SJCRH30 (cell line): ENCODE results near the gene TNRC6C. TPM values are rescaled to one million over a fixed set of nuclear protein-coding genes. Genes with fewer than 3 reads are reported as not detected.
"Not testable (repeated sequence)": the region's sequence is repeated elsewhere in the genome, so short reads cannot be mapped to it uniquely, and the experiment has no call there.

ENCODE experiments used
- DNase-seq, 2 experiments: peaks; one replicate each; pipeline ENCODE4 v3.0.0-alpha.2; 2015 to 2020
- H3K27ac ChIP-seq: fragments of 250-450 bp; sonication (Bioruptor Pico); 2 replicates; pipeline ENCODE4 v1.5.1; 2020; ENCODE audit warnings: mild to moderate bottlenecking, moderate library complexity
- H3K27me3 ChIP-seq: fragments of 250-450 bp; sonication (Bioruptor Pico); 2 replicates; pipeline ENCODE4 v1.5.1; 2020; ENCODE audit warnings: mild to moderate bottlenecking, moderate library complexity
- H3K36me3 ChIP-seq: fragments of 250-450 bp; sonication (Bioruptor Pico); 2 replicates; pipeline ENCODE4 v1.5.1; 2020; ENCODE audit warnings: mild to moderate bottlenecking, moderate library complexity
- H3K4me1 ChIP-seq: fragments of 250-450 bp; sonication (Bioruptor Pico); 2 replicates; pipeline ENCODE4 v1.5.1; 2020; ENCODE audit warnings: mild to moderate bottlenecking, moderate library complexity
- H3K4me3 ChIP-seq: fragments of 250-450 bp; sonication (Bioruptor Pico); 2 replicates; pipeline ENCODE4 v1.5.1; 2020; ENCODE audit warnings: mild to moderate bottlenecking, moderate library complexity
- H3K9me3 ChIP-seq: fragments of 250-450 bp; sonication (Bioruptor Pico); replicated peaks from 2 replicates; pipeline ENCODE4 v1.5.1; 2020; ENCODE audit warnings: mild to moderate bottlenecking, moderate library complexity
- total RNA-seq: library from RNA; depleted of rRNA; stranded (reverse); fragments of >200 nt; shearing (Covaris generic); gene quantifications from 2 replicates; pipeline ENCODE4 v1.2.3, GENCODE V29; 2014

The TNRC6C gene
- total RNA-seq, 1 experiment from 2014 or later, result 12.7 TPM

DNA sequence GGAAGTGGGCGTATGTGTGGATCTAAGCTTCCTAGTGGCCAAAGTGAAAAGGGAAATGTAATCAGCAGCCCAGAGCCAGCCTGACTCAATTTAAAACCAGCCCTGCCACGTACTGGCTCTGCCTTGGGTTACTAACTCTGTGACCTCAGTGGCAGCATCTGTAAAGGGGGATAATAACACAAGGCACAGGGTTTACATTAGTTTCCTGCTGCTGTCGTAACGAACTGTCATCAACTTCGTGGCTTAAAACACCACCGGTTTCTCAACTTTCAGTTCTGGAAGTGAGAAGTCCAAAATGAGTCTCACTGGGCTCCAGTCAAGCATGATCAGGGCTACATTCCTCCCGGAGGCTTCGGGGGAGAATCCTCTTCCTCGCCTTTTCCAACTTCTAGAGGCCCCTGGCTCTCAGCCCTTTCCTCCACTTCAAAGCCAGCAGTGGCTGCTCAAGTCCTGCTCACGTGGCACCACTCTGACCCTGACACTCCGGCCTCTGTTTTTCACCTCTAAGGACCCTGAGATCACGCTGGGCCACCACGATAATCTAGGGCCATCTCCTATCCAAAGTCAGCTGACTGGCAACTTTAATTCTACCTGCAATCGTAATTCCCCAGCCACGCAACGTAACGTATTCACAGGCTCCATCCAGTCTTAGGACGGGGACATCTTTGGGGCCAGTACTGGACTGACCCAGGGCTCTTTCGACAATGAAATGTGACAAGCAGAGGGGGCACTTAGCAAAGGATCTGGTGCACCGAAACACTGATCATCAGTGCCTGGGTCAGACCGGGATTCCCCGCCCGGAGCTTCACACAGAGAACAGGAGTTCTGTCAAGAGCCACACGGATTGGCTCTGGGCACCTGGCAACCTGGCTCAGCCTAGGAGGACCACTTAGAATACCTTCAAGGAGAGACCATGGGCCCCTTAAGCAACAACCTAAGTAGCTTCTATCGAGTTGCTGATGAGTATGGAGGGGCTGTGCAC lies 155.6 kb downstream of the TNRC6C start:
- H3K36me3 ChIP-seq, result no peaks in the 10 kb centered on the region
- H3K27me3 ChIP-seq, result no peaks in the 10 kb centered on the region
- H3K9me3 ChIP-seq, result no peaks in the 10 kb centered on the region
- DNase-seq, result no peak
- no peak overlapping the region for H3K4me3 ChIP-seq
- peaks cover 2% of the 10 kb centered on the region; the same call in 1 of the 2 replicates for H3K4me1 ChIP-seq
- no peak overlapping the region for H3K27ac ChIP-seq

DNA sequence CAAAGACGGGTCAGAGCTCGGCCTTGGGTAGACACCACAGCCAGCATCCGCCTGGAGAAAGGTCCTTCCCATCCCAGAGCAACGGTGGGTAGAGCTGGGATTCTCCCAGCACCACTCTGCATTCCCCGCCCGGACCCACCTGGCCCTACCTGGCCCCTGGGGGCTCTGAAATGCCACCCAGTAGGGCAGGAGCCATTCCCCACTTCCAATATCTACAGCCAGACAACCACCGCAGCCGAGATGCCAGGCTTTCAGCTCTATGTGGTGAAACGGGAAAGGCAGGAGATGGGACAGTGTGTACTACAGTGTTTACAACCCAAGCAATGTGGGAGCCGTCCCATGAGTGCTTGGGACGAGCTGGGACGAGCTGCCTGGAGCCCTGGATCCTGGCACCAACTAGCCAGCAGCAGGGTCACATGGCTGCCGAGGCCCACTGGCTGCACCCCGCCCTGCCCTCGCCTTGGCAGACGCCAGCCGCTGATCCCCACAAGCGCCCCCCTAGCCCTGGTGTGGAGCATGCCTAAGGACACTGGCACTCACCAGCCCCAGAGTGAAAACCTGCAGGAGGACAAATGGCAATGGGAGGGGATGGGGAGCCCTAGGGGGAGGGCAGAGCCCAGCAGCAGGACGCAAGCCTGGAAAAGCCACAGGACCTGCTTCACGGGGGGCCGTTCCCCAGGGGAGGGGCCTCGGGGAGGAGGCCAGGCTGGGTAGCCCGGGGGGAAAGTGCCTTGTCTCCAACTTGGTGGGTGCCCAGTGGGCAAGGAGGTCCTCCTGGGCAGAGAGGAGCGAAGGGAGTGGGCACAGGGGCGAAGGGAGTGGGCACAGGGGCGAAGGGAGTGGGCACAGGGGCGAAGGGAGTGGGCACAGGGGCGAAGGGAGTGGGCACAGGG lies 156.6 kb downstream of the TNRC6C start:
- Histone ChIP-seq H3K9me3 (no peaks in the 10 kb centered on the region), H3K4me3 (no peak overlapping the region), H3K27me3 (no peaks in the 10 kb centered on the region), H3K27ac (no peak overlapping the region), H3K36me3 (no peaks in the 10 kb centered on the region), H3K4me1 (peaks cover 2% of the 10 kb centered on the region; the same call in 1 of the 2 replicates)
- no peak for DNase-seq

DNA sequence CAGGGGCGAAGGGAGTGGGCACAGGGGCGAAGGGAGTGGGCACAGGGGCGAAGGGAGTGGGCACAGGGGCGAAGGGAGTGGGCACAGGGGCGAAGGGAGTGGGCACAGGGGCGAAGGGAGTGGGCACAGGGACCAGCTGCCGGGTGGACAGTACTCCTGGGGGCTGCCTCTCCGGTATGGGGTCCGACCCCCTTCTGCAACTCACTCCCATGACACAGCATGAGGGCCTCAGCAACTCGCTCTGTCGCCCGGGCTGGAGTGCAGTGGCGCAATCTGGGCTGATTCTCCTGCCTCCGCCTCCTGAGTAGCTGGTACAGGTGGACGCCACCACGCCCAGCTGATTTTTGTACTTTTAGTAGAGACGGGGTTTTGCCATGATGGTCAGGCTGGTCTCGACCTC lies 157.3 kb downstream of the TNRC6C start:
- not testable (repeated sequence) for H3K36me3 ChIP-seq, DNase-seq, H3K27ac ChIP-seq, H3K4me3 ChIP-seq, H3K9me3 ChIP-seq, H3K27me3 ChIP-seq, H3K4me1 ChIP-seq

DNA sequence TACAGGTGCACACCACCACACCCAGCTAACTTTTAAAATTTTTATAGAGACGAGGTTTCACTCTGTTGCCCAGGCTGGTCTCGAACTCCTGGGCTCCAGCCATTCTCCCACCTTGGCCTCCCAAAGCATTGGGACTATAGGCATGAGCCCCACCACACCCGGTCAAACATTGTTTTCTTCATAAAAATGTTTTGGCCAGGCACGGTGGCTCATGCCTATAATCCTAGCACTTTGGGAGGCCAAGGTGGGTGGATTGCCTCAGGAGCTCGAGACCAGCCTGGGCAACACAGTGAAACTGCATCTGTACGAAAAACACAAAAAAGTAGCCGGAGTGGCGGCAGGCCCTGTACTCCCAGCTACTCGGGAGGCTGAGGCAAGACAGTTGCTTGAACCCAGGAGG lies 157.9 kb downstream of the TNRC6C start:
- H3K4me1 ChIP-seq, result peaks cover 2% of the 10 kb centered on the region; the same call in 1 of the 2 replicates
- H3K36me3 ChIP-seq, result no peaks in the 10 kb centered on the region
- no peaks in the 10 kb centered on the region for H3K27me3 ChIP-seq
- H3K27ac ChIP-seq, result no peak overlapping the region
- no peaks in the 10 kb centered on the region for H3K9me3 ChIP-seq
- H3K4me3 ChIP-seq, result no peak overlapping the region
- no peak for DNase-seq

DNA sequence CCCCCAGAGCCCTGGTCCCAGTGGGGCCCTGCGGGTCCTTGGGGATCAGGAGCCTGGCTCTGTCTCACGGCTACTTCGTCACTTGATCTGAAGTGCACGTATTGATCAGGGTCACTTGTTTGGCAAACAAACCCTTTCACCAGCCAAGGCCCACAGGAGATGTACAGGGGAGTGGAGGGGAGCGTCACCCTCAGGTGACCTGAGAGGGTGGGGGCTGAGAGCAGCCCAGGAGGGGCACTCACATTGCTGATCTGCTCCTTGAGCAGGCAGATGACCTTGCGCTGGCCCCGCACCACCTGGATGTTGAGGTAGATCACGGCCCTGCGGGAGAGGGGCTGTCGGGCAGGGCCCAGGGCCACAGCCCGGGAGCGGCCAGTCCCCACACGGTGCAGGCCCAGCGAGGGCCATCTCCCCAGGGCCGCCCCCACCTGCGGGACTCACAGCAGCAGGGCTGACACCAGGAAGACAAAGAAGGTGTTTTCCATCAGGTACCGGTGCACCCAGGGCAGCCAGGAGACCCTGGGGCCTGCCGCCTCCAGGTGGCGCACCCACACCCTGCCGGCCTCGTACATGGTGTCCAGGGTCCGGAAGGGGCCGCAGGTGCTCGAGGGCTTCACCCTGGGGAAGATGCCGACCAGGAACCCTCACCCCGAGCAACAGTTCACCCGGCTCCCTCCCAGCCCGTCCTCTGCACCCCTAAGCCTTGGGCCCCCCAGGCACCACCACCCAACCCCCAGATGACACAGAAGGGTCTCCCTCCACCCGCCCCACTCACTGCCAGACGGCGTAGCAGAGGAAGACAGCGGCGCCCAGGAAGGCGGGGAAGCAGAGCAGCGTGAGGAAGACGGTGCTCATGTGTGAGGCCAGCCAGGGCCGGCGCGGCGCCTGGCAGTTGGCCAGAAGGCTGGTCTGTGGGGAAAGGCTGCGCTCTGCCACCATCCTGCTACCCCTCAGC lies 158.8 kb downstream of the TNRC6C start:
- Histone ChIP-seq H3K36me3 (peaks cover 3% of the 10 kb centered on the region; the same call in 1 of the 2 replicates), H3K4me1 (peaks cover 2% of the 10 kb centered on the region; the same call in 1 of the 2 replicates), H3K27me3 (no peaks in the 10 kb centered on the region), H3K4me3 (no peak overlapping the region), H3K27ac (no peak overlapping the region), H3K9me3 (no peaks in the 10 kb centered on the region)
- no peak for DNase-seq

DNA sequence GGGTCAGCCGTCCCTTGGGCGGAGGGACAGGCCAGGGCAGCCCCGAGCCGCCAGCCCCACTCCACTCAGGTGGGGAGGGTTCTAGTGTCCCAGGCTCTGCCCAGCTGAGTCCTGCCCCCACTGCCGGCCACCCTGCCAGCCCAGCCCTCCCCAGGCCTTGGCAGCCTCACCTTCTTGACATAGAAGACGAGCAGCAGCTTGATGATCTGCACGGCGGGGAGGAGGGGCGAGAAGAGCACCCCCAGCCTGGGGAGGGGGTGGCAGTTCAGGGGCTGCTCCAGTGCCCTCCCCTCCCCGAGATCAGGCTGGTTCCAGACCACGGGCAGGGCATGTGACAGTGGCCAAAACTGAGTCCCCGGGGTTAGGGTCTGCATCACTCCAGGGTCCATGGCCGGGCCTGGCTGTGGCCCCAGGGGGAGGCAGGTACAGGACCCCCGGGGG lies 160.3 kb downstream of the TNRC6C start:
- Histone ChIP-seq H3K4me3 (no peak overlapping the region), H3K27ac (no peak overlapping the region), H3K4me1 (no peaks in the 10 kb centered on the region), H3K27me3 (no peaks in the 10 kb centered on the region), H3K36me3 (peaks cover 6% of the 10 kb centered on the region; the same call in 1 of the 2 replicates), H3K9me3 (no peaks in the 10 kb centered on the region)
- no peak for DNase-seq

DNA sequence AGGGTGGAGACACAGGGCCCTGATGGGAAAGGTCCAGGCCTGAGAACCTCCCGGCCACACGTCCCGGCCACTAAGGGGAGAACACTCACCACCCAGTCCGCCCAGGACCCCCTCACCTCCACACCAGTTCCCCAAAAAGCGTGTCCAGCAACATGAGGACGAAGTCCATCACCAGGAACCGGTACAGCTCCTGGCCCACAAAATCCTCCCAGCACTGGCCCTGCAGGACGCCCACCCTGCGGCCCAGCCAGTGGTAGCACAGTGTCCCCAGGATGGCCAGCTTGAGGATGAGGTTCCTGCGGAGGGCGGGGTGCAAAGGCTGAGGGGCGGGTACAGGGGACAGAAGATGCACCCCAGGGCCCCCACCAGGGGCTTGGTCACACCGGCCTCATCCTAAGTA lies 162.0 kb downstream of the TNRC6C start:
- Histone ChIP-seq H3K27me3 (no peaks in the 10 kb centered on the region), H3K36me3 (peaks cover 6% of the 10 kb centered on the region; the same call in 1 of the 2 replicates), H3K9me3 (no peaks in the 10 kb centered on the region), H3K4me1 (peaks cover 3% of the 10 kb centered on the region), H3K27ac (no peak overlapping the region), H3K4me3 (no peak overlapping the region)
- DNase-seq, result no peak

DNA sequence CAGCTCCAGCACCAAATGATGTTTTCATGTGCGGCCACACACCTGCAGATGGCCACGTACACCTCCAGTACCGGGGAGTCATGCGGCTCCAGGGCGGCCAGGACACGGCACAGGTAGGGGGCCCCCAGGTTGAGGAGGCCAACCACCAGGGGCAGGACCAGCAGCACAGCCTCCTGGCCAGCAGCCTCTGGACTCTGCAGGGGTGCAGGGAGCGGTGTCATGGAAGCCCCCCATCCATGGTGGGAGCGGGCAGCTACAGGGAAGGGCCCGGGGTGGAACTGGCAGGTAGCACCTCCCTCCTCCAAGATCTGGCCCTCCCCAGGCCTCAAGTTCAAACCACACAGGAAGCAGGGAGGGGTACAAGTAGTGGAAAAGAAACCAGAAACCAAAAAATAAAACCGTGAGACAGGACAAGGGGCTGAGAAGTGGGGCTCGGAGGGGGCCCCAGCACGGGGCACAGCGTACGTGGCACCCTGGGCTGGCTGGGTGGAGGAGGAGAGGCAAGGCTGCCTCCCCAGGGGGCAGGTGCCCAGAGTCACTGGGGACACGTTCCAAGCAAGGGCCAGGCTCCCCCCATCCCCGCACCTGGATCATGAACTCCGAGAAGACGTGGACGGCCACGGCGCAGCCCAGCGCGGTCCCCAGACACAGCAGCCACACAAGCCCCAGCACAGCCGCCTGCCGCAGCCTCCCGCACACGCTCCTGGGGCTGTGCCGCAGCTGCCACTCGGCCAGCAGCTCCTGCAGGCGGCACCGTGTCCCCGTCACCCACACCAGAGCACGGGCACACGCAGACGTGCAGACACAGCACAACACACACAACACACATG lies 162.7 kb downstream of the TNRC6C start:
- Histone ChIP-seq H3K27ac (no peak overlapping the region), H3K4me1 (peaks cover 10% of the 10 kb centered on the region), H3K9me3 (no peaks in the 10 kb centered on the region), H3K27me3 (no peaks in the 10 kb centered on the region), H3K4me3 (no peak overlapping the region), H3K36me3 (peaks cover 6% of the 10 kb centered on the region; the same call in 1 of the 2 replicates)
- no peak for DNase-seq

DNA sequence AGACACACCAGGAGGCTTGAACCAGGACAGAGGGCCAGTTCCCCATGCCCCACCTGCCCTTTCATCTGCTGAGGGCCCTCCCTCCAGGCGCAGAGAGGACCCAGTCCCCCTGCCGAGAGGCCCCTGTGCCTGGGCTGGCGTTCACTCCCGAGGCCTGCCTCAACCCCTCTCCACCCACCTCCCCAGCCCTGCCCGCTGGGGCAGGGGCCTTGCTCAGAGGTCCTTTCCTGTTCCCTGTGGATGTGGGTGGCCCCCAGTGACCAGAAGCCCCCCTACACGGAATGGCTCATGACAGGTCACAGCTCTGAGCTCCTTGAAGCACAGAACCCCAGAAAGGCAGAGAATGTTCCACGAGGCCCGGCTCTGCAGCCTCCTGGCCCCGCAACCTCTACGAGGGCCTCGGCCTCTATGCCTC lies 163.3 kb downstream of the TNRC6C start:
- Histone ChIP-seq H3K27ac (no peak overlapping the region), H3K36me3 (peaks cover 6% of the 10 kb centered on the region; the same call in 1 of the 2 replicates), H3K4me3 (no peak overlapping the region), H3K9me3 (no peaks in the 10 kb centered on the region), H3K4me1 (peaks cover 16% of the 10 kb centered on the region), H3K27me3 (no peaks in the 10 kb centered on the region)
- DNase-seq, result no peak

DNA sequence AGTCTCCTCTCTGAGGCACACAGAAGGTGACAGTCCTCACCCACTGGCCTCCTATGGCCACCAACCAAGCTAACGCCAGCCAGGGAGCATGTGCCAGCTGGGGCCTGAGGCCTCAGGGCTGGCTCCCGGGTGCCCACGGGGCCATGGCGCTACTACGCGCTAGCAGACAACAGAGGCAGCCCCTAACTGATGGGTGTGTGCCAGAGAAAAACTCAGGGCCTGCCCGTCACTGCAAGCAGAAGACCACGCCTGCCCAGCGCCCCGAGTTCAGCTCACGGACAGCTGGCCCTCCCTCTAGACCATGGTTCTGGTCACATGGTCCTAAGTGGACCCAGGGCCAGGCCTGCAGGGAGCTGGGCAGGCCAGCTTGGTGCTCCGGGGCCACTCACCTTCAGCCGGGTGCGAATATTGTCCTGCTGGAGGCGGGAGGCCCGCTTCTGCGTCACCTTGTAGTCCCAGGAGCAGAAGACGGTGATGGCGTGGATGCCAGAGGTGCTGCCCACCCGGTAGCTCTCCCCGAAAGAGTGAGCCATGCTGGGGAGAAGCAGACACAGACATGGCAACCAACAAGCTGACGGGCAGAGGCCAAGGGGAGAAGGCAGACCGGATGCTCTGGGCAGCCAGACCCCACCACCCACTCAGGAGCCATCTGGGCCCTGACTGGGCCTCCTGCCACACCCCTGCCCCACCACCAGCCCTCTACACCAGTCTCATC lies 163.9 kb downstream of the TNRC6C start:
- H3K36me3 ChIP-seq, result peaks cover 6% of the 10 kb centered on the region; the same call in 1 of the 2 replicates
- H3K4me1 ChIP-seq, result peaks cover 21% of the 10 kb centered on the region
- H3K9me3 ChIP-seq, result no peaks in the 10 kb centered on the region
- H3K27me3 ChIP-seq, result no peaks in the 10 kb centered on the region
- H3K4me3 ChIP-seq, result no peak overlapping the region
- DNase-seq, result no peak
- H3K27ac ChIP-seq, result no peak overlapping the region

DNA sequence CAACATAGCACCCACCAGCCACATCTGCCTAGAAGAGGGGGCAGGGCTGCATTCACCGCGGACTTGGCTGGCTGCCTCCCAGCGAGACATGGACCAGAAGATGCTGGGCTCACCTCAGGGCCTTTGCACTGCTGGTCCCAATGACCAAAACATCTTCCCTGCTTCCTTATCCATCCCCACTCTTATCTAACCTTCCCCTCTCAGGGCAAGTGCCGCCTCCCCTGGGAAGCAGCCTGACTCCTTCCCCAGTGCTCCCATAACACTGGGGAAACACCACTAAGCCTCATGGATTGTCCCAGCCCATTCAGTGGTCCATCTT lies 164.4 kb downstream of the TNRC6C start:
- H3K4me3 ChIP-seq, result no peak overlapping the region

DNA sequence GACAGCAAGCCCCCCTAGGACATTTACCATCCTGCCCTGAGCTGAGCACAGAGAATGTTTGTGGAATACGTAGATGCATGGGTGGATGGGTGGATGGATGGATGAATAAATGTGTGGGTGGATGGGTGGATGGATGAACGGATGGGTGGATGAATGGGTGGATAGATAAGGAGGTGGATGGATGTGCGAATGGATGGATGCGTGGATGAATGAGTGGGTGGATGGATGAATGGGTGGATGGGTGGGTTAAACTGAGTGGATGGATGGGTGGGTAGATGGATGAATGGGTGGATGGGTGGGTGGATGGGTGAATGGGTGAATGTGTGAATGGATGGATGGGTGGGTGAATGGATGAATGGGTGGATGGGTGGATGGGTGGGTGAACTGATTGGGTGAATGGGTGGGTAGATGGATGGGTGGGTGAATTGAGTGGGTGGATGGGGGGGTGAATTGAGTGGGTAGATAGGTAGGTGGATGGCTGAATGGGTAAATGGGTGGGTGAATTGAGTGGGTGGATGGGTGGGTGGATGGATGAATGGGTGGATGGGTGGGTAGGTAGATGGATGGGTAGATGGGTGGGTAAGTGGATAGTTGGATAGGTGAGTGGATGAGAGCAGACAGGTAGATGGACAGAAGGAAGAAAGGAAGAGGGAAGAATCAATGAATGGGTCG lies 164.9 kb downstream of the TNRC6C start:
- peaks cover 6% of the 10 kb centered on the region; the same call in 1 of the 2 replicates for H3K36me3 ChIP-seq
- peaks cover 21% of the 10 kb centered on the region for H3K4me1 ChIP-seq
- H3K27me3 ChIP-seq, result no peaks in the 10 kb centered on the region
- H3K27ac ChIP-seq, result no peak overlapping the region
- DNase-seq, result no peak
- no peaks in the 10 kb centered on the region for H3K9me3 ChIP-seq
- no peak overlapping the region for H3K4me3 ChIP-seq

More for the DNA sequence above, 164.4 kb downstream of the TNRC6C start:
- Histone ChIP-seq H3K4me1 (peaks cover 21% of the 10 kb centered on the region), H3K9me3 (no peaks in the 10 kb centered on the region), H3K27ac (no peak overlapping the region), H3K27me3 (no peaks in the 10 kb centered on the region), H3K36me3 (peaks cover 6% of the 10 kb centered on the region; the same call in 1 of the 2 replicates)
- DNase-seq, result no peak
